Measurements from ENCODE around the gene ITPK1.
A peak's percentile ranks its signal among the peaks of the same experiment; 100 is the strongest.
"Not testable (repeated sequence)": the region's sequence is repeated elsewhere in the genome, so short reads cannot be mapped to it uniquely, and the experiment has no call there.

The ITPK1 gene

DNA sequence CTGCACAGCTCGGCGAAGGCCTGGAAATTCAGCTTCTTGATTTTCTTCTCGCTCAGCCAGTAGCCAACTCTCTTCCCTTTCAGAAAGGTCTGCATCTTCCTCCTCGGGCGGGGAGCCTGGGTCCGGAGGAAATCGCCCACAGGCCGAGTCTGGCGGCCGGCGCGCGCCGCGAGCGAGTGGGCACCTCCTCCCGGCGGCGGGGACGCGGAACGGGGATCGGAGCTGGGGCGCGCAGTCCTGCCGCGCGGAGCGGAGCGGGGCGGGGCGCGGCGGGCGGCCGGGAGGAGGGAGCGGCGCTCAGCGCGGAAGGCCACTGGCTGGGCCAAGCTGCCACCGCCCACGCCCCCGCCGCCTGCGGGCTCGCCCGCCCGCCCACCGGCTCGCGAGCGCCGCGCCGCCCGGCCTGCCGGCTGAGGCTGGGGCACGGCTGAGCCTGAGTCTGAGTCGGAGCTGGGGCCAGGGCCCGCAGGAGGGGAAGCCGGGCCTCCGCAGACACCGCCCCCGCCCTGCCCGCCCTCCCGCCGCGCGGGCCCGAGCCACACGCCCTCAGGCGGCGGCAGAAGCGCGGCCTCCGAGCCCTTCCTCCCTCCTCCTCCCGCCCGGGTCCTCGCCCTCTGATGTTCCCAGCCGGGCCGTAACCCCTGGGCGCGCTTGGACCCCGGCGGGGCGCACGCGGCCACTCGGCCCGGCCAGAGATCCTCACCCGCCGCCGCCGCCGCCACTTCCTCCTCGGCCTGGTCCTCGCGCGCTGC lies 480 bp downstream of the ITPK1 start:
- TF ChIP-seq, protein P1, sequence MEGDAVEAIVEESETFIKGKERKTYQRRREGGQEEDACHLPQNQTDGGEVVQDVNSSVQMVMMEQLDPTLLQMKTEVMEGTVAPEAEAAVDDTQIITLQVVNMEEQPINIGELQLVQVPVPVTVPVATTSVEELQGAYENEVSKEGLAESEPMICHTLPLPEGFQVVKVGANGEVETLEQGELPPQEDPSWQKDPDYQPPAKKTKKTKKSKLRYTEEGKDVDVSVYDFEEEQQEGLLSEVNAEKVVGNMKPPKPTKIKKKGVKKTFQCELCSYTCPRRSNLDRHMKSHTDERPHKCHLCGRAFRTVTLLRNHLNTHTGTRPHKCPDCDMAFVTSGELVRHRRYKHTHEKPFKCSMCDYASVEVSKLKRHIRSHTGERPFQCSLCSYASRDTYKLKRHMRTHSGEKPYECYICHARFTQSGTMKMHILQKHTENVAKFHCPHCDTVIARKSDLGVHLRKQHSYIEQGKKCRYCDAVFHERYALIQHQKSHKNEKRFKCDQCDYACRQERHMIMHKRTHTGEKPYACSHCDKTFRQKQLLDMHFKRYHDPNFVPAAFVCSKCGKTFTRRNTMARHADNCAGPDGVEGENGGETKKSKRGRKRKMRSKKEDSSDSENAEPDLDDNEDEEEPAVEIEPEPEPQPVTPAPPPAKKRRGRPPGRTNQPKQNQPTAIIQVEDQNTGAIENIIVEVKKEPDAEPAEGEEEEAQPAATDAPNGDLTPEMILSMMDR (IDR thresholded peaks at IDR 0.05; ENCODE audit: low read depth, low read length), result no peak
- DNase-seq (ENCODE audit: low read depth in 2 of 2), result peak; percentile 73 to 92
- peak overlapping the region; percentile 60 to 67 for H3K4me3 ChIP-seq (replicated peaks in 1 of 2; ENCODE audit: low read depth in 2 of 2, low read length in 2 of 2)

DNA sequence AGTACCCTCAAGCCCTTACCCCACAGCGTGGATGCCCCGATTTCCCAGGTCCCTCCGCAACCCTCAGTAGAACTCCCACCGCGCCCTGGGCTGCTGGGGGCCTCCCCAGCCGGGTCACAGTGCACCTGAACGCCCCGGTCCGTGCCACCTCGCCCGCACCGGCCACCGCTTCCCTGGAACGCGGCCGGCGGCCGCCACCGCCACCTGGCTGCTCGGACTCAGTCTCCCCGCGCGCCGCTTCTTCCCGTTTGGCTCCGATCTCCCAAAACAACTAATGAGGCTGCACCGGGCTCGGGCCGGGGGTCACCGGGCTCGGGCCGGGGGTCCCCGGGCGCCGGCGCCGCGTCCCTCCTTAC lies 1.0 kb downstream of the ITPK1 start:
- TF ChIP-seq, protein P1 (IDR thresholded peaks at IDR 0.05; ENCODE audit: low read depth, low read length), result no peak
- no peak for DNase-seq (ENCODE audit: low read depth in 2 of 2)
- peak overlapping the region; percentile 60 to 67 for H3K4me3 ChIP-seq (replicated peaks in 1 of 2; ENCODE audit: low read depth in 2 of 2, low read length in 2 of 2)

DNA sequence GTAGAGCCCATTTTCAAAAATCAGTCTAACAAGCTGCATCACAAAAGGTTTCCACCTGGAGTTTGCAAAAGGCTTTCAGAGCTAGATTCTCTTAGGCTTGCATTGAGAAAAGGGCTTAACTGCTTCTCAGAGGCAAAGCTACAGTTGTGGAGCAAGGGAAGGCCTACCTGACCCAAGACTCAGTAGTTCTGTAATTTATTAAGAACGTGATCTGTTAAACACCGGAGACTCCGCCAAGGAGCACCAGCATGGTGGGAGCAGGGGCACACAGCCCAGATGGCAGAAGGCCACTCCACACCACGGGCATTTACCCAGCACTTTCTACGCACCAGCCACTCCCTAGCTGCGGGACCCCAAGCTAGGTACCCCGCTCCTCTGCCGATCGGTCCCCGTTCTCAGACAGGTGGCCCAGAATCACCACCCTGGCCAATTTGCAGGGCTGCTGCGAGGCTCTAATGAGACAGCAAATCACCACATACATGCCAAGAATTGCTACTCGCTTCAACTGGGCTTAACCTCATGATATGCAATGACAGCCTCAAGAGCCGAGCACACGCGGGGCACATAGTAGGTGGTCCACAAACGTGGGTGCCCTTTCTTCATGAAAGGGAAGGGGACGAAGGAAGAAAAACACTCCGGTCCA lies 1.5 kb downstream of the ITPK1 start:
- TF ChIP-seq, protein P1 (IDR thresholded peaks at IDR 0.05; ENCODE audit: low read depth, low read length), result no peak
- H3K4me3 ChIP-seq (replicated peaks in 1 of 2; ENCODE audit: low read depth in 2 of 2, low read length in 2 of 2), result peak overlapping the region; percentile 60 to 67
- DNase-seq (ENCODE audit: low read depth in 2 of 2), result no peak

DNA sequence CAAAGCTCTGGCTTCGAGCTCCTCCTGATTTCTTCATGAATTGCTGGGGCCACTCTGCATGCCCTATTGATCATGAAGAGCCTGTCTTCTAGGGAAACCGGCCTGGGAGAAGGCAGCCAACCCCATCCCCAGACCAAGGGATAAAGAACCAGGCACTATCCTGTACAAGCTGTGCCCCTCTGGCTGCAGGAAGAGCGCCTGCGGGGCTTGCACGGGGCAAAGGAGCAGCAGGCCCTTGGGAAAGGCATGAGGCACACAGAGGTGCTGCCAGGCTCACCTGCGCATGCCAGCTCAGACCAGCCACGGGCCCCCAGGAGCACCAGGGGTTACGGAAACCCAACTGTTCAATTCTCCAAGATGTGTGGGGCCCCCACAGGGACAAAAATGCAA lies 2.1 kb downstream of the ITPK1 start:
- TF ChIP-seq, protein P1 (IDR thresholded peaks at IDR 0.05; ENCODE audit: low read depth, low read length), result no peak
- DNase-seq (ENCODE audit: low read depth in 2 of 2), result no peak
- H3K4me3 ChIP-seq (replicated peaks in 1 of 2; ENCODE audit: low read depth in 2 of 2, low read length in 2 of 2), result peak overlapping the region in 1 of 2 donors; percentile 60

DNA sequence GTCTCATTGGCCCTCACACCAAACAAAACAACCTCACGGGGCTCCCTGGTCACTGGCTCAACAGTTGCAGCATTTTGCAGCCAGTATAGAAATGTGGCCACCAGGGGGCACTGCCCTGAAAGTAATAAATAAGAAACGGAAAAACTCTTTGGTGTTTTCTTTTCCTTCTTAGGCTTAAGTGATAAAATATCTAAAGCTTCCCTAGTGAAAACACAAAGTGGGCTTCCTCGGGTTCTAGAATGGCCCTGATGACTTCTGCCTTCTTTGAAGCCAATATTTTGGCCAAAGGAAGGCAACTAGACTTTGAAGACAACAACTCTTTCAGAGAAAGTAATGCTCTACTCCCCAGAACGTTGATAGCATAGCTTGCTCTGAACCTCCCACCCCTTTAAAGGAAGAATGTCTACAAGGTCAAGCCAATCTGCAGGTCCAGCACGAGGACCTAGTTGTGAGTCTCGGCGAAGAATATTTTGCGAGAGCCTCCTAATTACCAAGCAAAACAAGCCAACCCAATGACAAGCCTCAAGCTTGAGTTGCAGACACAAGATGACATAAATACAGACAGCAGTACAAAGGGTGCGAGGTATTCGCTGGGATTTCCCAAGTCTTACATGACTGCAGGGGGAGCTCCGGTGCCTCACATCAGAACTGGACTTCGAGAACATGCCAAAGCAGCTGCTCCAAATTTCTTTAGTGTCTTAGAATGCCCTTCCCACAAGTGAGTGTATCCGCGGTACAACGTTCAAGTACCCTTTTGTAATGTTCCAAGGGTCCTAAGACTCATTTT lies 2.6 kb downstream of the ITPK1 start:
- TF ChIP-seq, protein P1 (IDR thresholded peaks at IDR 0.05; ENCODE audit: low read depth, low read length), result peak; percentile 71
- peak; percentile 89 for DNase-seq (ENCODE audit: low read depth in 2 of 2)
- peak overlapping the region; percentile 22 to 60 for H3K4me3 ChIP-seq (replicated peaks in 1 of 2; ENCODE audit: low read depth in 2 of 2, low read length in 2 of 2)

DNA sequence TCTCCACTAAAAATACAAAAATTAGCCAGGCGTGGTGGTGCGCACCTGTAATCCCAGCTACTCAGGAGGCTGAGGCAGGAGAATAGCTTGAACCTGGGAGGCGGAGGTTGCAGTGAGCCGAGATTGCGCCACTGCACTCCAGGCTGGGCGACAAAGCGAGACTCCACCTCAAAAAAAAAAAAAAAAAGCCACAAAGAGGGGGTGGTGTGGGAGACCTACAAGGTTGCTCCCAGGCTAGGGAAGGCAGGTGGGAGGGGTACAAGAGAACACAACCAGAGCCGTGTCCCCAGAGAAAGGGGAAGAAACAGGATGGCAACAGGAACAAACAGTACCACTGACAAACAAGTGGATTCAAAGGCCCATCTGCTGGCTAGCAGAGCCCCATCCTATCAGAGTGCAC lies 4.2 kb downstream of the ITPK1 start:
- DNase-seq (ENCODE audit: low read depth in 2 of 2); H3K4me3 ChIP-seq (replicated peaks in 1 of 2; ENCODE audit: low read depth in 2 of 2, low read length in 2 of 2): not testable (repeated sequence)

DNA sequence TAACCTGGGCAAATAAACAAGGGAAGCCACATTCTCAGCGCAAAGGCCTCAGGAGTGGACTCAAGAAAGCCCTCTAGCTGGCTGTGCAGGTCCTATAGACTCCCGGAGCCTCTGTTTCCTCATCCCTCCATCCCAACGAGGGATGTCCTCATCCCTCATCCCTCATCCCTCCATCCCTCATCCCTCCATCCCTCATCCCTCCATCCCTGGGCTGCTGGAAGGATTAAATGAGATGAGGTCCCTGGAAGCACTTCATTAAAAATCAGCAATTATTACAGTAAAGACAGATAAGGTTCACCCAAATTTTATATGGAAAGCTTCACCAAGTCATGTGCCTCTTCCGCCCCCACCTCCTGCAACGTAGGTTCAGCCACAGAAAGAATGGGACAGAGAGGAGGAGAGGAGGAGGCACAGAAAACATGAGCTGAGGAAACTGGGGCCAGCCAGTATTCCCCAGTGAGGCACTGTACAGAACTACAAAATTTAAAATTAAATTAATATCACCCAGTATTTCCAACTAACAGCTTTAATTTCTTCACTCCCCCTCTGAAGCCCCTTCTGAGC lies 4.8 kb downstream of the ITPK1 start:
- no peak for DNase-seq (ENCODE audit: low read depth in 2 of 2)
- H3K4me3 ChIP-seq (replicated peaks in 1 of 2; ENCODE audit: low read depth in 2 of 2, low read length in 2 of 2), result no peak overlapping the region
- TF ChIP-seq, protein P1 (IDR thresholded peaks at IDR 0.05; ENCODE audit: low read depth, low read length), result no peak

Data from cardiac fibroblast (primary cell).